HepG2 (cell line): ENCODE measurements around the gene C4BPA. TPM values are rescaled to one million over a fixed set of nuclear protein-coding genes. Genes with fewer than 3 reads are reported as not detected.

ENCODE experiments used
- ATAC-seq: fragments of 200-7000 bp; cut with Tn5 transposase; 3 replicates; pipeline ENCODE4 v1.9.1; 2020; ENCODE audit warnings: mild to moderate bottlenecking, moderate library complexity
- BruUV-seq: library from RNA; stranded (reverse); fragments of 400-500 nt; replicated peaks from 2 replicates; lab custom pipeline; 2021; lab: Mats Ljungman, UMichigan
- CTCF ChIA-PET: fragments of 300-600 bp; formaldehyde crosslinking; extraction: SDS; loops from one replicate; lab custom pipeline; 2021; ENCODE audit warnings: low total read pairs, inconsistent platforms, low intra/inter-chr PET ratio; lab: Yijun Ruan, JAX
- POLR2A ChIA-PET: fragments of 350-600 bp; sonication (Branson Sonifier 250); formaldehyde crosslinking; loops from one replicate; lab custom pipeline; 2020; ENCODE audit warnings: antibody characterized with exemption, inconsistent platforms; lab: Yijun Ruan, JAX
- DNase-seq: peaks from one replicate; pipeline ENCODE4 v3.0.0-alpha.2; 2015; ENCODE audit warnings: low spot score
- FAIRE-seq: peaks from 3 replicates; lab custom pipeline; 2011; peaks lifted over from hg19 to GRCh38; lab: Jason Lieb, UNC
- H2AFZ ChIP-seq: one replicate; pipeline ENCODE4 v1.6.1; 2011; ENCODE audit warnings: low read length, inconsistent platforms
- H3K27ac ChIP-seq: fragments of 300-600 bp; 3 replicates; pipeline ENCODE4 v1.8.0; 2011; ENCODE audit warnings: mixed run types, mild to moderate bottlenecking, mixed read lengths, low read length, inconsistent platforms; ENCODE audit not compliant: insufficient read depth; ENCODE audit errors: extremely low read length
- H3K27me3 ChIP-seq, 2 experiments: fragments of 200-600 bp in 1 of 2; 2 replicates in 1 of 2; 3 replicates in 1 of 2; pipeline versions ENCODE4 v1.6.0 to v1.8.0; 2011; ENCODE audit warnings: low read length in 2 of 2, mild to moderate bottlenecking in 2 of 2, moderate library complexity in 2 of 2, inconsistent platforms in 1 of 2; ENCODE audit not compliant: insufficient read depth in 2 of 2, control insufficient read depth in 1 of 2
- H3K36me3 ChIP-seq, 2 experiments: fragments of 200-600 bp in 1 of 2; replicated peaks in 1 of 2; 2 replicates in 1 of 2; 3 replicates in 1 of 2; pipeline versions ENCODE4 v1.5.1 to v1.8.0; 2011; ENCODE audit warnings: low read length in 2 of 2, inconsistent platforms in 1 of 2; ENCODE audit not compliant: insufficient read depth in 2 of 2, control insufficient read depth in 1 of 2
- H3K4me1 ChIP-seq: 2 replicates; pipeline ENCODE4 v1.5.1; 2012; ENCODE audit warnings: low read length, inconsistent platforms; ENCODE audit not compliant: insufficient read depth
- H3K4me2 ChIP-seq: 2 replicates; pipeline ENCODE4 v1.6.0; 2011; ENCODE audit warnings: low read depth, low read length, inconsistent platforms
- H3K4me3 ChIP-seq, 3 experiments: fragments of 200-600 bp in 1 of 3; sonication (generic), shearing (Covaris generic) in 1 of 3; replicated peaks in 1 of 3; 2 replicates each; pipeline ENCODE4 v1.5.1; 2011 to 2016; ENCODE audit warnings: low read length in 3 of 3, inconsistent platforms in 2 of 3, low read depth in 2 of 3, mild to moderate bottlenecking in 2 of 3, control low read depth in 1 of 3, mixed read lengths in 1 of 3; ENCODE audit not compliant: insufficient read depth in 1 of 3
- H3K79me2 ChIP-seq: one replicate; pipeline ENCODE4 v1.6.1; 2011; ENCODE audit warnings: low read length, inconsistent platforms; ENCODE audit not compliant: insufficient read depth
- H3K9ac ChIP-seq: 2 replicates; pipeline ENCODE4 v1.6.0; 2011; ENCODE audit warnings: mild to moderate bottlenecking, low read depth, low read length, inconsistent platforms; ENCODE audit not compliant: insufficient read depth
- H3K9me3 ChIP-seq: 2 replicates; pipeline ENCODE4 v1.5.1; 2012; ENCODE audit warnings: mild to moderate bottlenecking, low read length
- H4K20me1 ChIP-seq: 2 replicates; pipeline ENCODE4 v1.6.0; 2011; ENCODE audit warnings: inconsistent platforms, mild to moderate bottlenecking, low read length, moderate library complexity; ENCODE audit not compliant: insufficient read depth
- KDM1A ChIP-seq: IDR thresholded peaks from 2 replicates; pipeline ENCODE4 v1.6.1; 2016; ENCODE audit warnings: missing compliant biosample characterization
- NCOR1 ChIP-seq: fragments of 200-600 bp; sonication (generic); IDR thresholded peaks from 2 replicates; pipeline ENCODE4 v1.7.0; 2017; ENCODE audit warnings: antibody characterized with exemption, low read length, borderline replicate concordance
- TOPORS ChIP-seq: sonication (generic); formaldehyde crosslinking; IDR thresholded peaks from 2 replicates; pipeline ENCODE4 v1.8.0; 2023; ENCODE audit warnings: mild to moderate bottlenecking, missing genetic modification reagents
- ZNF335 ChIP-seq: sonication (generic); formaldehyde crosslinking; IDR thresholded peaks from 2 replicates; pipeline ENCODE4 v1.4.0; 2020; ENCODE audit warnings: missing genetic modification reagents
- ZNF713 ChIP-seq: sonication (generic); formaldehyde crosslinking; IDR thresholded peaks from 2 replicates; pipeline ENCODE4 v1.4.0; 2020; ENCODE audit warnings: mild to moderate bottlenecking, missing genetic modification reagents
- WGBS: methylation state at CpG from one replicate; pipeline ENCODE4 v1.1.6; 2017; ENCODE audit warnings: low lambda C conversion rate; 5-methylcytosine and 5-hydroxymethylcytosine counted together
- in situ Hi-C: cut with HindIII; loops from 2 replicates; pipeline ENCODE4 v1.10.0; 2017; ENCODE audit warnings: low pct_unique_long_range_greater_than_20kb; ENCODE audit not compliant: extremely low pct_ligation_motif_present
- intact Hi-C: fragments of 100-400 bp; cut with micrococcal nuclease; formaldehyde crosslinking; loops from one replicate; pipeline ENCODE4 v1.10.0; 2022; ENCODE audit not compliant: unreplicated experiment
- polyA plus RNA-seq, 8 experiments: library from polyadenylated mRNA; depleted of rRNA in 3 of 8; stranded (reverse) in 7 of 8; unstranded in 1 of 8; fragments of >200 nt; fragmentation: Illumina TruSeq in 4 of 8; extraction: Trizol in 4 of 8; gene quantifications; 2 replicates each; pipeline versions ENCODE4 v1.2.1 to v1.2.3, GENCODE V29; 2011 to 2016; ENCODE audit warnings: low read depth in 4 of 8, missing spikeins in 1 of 8, mixed read lengths in 1 of 8; ENCODE audit not compliant: insufficient read depth in 1 of 8
- total RNA-seq, 5 experiments: library from RNA; depleted of rRNA; stranded (reverse); fragments of >200 nt; fragmentation: Illumina TruSeq; extraction: Trizol; gene quantifications; 2 replicates each; pipeline ENCODE4 v1.2.3, GENCODE V29; 2016; ENCODE audit warnings: low read depth in 1 of 5
- TF ChIP-seq, protein P1 (sequence below): sonication (generic); formaldehyde crosslinking; IDR thresholded peaks from 2 replicates; pipeline ENCODE4 v1.4.0; 2020; ENCODE audit warnings: missing genetic modification reagents, borderline replicate concordance

Gene C4BPA
- total and polyA plus RNA-seq, 2 of the 13 experiments (the other 11 are each of a cell fraction or from before 2014, with no cell fraction given) = 32.1 to 60.1 TPM

DNA sequence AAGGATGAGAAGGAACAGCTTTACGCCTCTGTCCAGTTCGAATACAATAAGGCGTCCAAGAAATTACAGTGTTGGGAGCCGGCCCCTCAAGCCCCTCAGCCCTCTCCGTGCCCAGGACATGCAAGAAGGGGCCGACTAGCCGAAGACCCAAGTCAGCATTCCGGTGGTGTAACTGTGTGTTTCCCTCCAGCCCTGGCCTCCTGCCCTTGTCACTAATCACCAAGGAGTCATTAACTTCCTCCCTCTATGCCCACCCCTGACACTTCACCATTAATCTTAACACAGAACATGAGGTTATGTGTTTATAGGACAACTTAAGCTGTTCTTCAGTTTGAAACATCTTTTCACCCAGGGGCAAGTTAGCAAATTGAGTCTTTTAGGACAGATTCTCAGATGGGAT, 31.8 kb upstream of the C4BPA start:
- in situ Hi-C loops = loop anchor here (10.0 kb wide), 1 partner anchor 137 kb away; no protein-coding TSS in a partner anchor
- ATAC-seq = no peak
- H3K36me3 ChIP-seq = peaks cover 8 to 19% of the 10 kb centered on the region in 2 experiments; a peak in 4 of 5 replicates
- H3K4me1 ChIP-seq = peaks cover 15% of the 10 kb centered on the region
- H3K9me3 ChIP-seq = no peaks in the 10 kb centered on the region
- ChIA-PET CTCF (no interaction called here), POLR2A (no interaction called here)
- no peak for DNase-seq
- no peak overlapping the region for H3K9ac ChIP-seq
- FAIRE-seq = no peak
- H3K4me3 ChIP-seq = no peak overlapping the region
- WGBS = 94% methylated on average over 8 of the region's 8 CpGs
- BruUV-seq = no TSS peak
- H2AFZ ChIP-seq = no peak overlapping the region
- H3K79me2 ChIP-seq = no peaks in the 10 kb centered on the region
- TF ChIP-seq ZNF713 (CRISPR knock-in tag) (no peak), KDM1A (CRISPR knock-in tag) (no peak), TOPORS (CRISPR knock-in tag) (no peak), ZNF335 (CRISPR knock-in tag) (no peak), NCOR1 (no peak)
- TF ChIP-seq, protein P1, sequence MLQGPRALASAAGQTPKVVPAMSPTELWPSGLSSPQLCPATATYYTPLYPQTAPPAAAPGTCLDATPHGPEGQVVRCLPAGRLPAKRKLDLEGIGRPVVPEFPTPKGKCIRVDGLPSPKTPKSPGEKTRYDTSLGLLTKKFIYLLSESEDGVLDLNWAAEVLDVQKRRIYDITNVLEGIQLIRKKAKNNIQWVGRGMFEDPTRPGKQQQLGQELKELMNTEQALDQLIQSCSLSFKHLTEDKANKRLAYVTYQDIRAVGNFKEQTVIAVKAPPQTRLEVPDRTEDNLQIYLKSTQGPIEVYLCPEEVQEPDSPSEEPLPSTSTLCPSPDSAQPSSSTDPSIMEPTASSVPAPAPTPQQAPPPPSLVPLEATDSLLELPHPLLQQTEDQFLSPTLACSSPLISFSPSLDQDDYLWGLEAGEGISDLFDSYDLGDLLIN (CRISPR knock-in tag) = no peak
- H3K27ac ChIP-seq = no peak overlapping the region
- no peak overlapping the region for H3K4me2 ChIP-seq
- intact Hi-C loops = loop anchor here (10.0 kb wide), 1 partner anchor 337 kb away; no protein-coding TSS in a partner anchor
- H4K20me1 ChIP-seq = no peaks in the 10 kb centered on the region
- H3K27me3 ChIP-seq = no peaks in the 10 kb centered on the region
